Measurements from ENCODE around the gene EDEM3. TPM values are rescaled to one million over a fixed set of nuclear protein-coding genes. Genes with fewer than 3 reads are reported as not detected.
"Not testable (repeated sequence)": the region's sequence is repeated elsewhere in the genome, so short reads cannot be mapped to it uniquely, and the experiment has no call there.

EDEM3 gene
- polyA plus RNA-seq, 12 donors: 20.6 to 42.2 (median 29.3) TPM; not detected in 1

DNA sequence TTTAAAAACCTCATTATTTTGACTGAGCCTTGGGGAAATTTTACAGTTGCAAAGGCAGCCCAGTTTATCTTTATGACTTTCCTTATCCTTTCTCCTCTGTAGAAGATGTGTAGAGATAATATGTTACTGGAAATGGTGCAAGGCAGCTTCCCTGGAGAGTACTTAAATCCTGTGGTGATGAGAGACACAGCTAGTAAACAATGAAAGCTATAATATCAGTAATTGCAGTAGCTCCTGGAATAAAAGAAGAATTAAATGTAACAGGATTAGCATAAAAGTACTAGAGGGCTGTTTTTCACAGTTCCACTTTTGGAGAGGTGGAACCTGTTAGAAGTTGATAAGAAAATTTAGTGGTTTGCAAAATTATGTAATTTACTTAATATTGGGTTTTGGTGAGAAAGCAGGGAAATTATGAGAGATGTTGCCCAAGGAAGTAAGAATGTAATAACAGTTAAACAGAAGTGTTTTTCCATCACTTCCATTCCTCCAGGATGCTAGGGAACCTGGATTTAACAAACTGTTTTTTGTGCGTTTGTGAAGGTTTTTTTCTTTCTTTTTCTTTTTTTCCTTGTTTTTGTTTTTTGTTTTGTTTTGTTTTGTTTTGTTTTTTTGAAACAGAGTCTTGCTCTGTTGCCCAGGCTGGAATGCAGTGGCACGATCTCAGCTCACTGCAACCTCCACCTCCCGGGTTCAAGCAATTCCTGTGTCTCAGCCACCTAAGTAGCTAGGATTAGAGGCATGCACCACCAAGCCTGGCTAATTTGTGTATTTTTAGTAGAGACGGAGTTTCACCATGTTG, 15.7 kb upstream of the EDEM3 start:
- DNase-seq: no peak

- DNase-seq: no peak
Observed at GRCh38 chr1:184769241-184769640, 14.6 kb upstream of the EDEM3 start.

GRCh38 chr1:184768467-184768866, 13.8 kb upstream of the EDEM3 start:
- DNase-seq: no peak

DNA sequence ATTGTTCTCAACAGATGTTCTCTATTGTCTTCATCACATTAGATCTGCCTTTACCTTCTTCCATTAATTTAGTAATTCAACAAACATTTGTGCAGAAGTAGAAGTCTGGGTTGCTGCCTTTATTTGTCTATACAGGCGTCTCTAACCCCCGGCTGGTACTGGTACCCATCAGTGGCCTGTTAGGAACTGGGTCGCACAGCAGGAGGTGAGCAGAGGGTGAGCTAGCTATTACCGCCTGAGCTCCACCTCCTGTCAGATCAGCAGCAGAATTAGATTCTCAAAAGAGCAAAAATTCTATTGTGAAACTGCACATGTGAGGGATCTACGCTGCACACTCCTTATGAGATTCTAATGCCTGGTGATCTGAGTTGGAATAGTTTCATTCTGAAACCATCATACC, 12.9 kb upstream of the EDEM3 start:
- no peak for DNase-seq

GRCh38 chr1:184764483-184764882, 9.8 kb upstream of the EDEM3 start:
- DNase-seq: no peak

GRCh38 chr1:184763520-184763919, 8.9 kb upstream of the EDEM3 start:
- DNase-seq: not testable (repeated sequence)

GRCh38 chr1:184761969-184762485, 7.4 kb upstream of the EDEM3 start:
- DNase-seq: no peak

DNA sequence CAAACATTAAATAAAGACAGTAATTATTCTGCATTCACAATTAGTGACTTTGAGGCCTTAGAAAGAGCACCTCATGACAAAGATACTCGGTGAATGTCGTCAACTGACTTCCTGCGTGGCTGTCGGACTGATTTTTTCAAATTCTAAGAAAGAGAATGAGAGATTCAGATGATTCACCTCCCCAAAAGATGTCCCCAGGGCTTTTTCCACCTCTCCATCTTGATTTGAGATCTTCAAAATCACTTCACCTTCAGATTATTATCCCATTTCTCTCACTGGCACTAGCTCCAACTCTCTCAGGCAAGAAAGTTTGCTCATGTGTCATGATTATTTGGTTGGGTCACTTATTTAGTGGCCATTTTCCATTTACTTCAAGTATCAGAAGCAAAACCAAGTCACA, 5.0 kb upstream of the EDEM3 start:
- no peak for DNase-seq

GRCh38 chr1:184759112-184759511, 4.5 kb upstream of the EDEM3 start:
- no peak for DNase-seq

- no peak for DNase-seq
Observed at GRCh38 chr1:184757891-184758290, 3.2 kb upstream of the EDEM3 start.

DNA sequence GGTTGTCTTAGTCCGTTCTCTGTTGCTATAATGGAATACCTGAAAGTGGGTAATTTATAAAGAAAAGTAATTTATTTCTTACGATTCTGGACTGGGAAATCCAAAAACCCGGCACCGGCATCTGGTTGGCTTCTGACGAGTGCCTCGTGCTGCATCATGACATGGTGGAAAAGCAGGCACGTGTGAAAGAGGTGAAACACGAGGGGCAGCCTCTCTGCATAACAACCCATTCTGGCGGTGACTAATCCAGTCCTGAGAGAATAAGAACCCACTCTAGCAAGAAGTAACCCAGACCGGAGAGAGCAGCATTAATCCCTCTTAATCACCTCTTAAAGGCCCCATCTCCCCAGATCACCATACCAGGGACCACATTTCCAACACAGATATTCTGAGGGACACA, 2.7 kb upstream of the EDEM3 start:
- no peak for DNase-seq

- DNase-seq: no peak
Observed at GRCh38 chr1:184755226-184756065, 788 bp upstream of the EDEM3 start.

GRCh38 chr1:184753608-184754475, 816 bp downstream of the EDEM3 start:
- peak; percentile 44 for DNase-seq

DNA sequence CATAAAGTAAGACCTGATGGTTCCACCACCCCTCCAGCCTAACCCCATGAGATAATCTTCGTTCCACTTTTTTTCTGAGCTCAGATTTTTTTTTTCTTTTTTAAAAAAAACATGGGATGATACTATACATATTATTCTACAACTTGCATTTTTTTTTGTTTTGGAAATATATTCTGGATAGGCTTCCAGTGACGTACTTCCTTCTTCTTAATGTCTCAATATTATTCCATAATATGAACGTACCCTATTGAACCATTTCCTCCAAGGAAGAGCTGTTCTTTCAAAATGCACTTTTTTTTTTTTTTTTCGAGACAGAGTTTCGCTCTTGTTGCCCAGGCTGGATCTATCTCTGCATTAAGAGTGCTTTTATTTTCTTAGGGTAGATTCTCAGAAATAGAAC, 1.5 kb downstream of the EDEM3 start:
- DNase-seq: no peak

- no peak for DNase-seq
Observed at GRCh38 chr1:184752656-184753055, 2.0 kb downstream of the EDEM3 start.

- DNase-seq: no peak
Observed at GRCh38 chr1:184748740-184749139, 5.9 kb downstream of the EDEM3 start.

DNA sequence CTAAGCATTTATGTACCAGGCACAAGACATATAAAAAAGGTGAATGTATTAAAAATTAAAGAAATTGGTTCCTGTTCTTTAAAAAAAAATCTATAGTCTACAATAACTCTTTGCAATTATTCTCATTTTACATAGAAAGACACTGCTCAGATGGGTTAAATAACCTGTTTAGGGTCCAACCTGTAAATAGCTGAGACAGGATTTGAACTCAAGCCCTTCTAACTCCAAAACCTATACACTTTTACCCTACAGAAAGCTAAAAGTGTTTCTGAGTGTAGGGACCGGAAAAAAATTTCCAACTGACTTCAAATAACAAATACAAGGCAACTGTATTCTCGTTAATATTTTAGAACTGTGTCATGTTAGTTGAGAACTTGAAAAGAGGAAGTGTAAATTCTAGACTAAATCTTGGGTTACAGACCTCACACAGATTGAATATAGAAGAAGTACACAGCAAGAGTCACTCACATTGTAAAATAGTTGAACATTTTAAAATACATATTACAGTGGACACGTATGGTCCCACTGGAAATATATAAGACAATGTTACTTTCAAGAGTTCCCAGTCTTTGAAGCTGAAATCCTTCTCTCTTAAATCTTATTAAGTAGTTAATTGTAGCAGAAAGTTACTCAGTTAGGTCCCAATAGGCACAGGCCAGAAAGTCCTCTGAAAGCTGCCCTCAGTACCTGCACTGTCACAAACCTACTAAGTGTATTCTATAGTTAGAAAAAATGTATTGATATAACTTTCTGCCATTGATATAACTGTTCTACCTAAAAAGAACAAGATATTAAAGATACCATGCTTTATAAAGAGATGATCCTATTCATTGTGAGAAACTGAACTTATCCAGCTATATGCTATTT, 7.3 kb downstream of the EDEM3 start:
- no peak for DNase-seq

DNA sequence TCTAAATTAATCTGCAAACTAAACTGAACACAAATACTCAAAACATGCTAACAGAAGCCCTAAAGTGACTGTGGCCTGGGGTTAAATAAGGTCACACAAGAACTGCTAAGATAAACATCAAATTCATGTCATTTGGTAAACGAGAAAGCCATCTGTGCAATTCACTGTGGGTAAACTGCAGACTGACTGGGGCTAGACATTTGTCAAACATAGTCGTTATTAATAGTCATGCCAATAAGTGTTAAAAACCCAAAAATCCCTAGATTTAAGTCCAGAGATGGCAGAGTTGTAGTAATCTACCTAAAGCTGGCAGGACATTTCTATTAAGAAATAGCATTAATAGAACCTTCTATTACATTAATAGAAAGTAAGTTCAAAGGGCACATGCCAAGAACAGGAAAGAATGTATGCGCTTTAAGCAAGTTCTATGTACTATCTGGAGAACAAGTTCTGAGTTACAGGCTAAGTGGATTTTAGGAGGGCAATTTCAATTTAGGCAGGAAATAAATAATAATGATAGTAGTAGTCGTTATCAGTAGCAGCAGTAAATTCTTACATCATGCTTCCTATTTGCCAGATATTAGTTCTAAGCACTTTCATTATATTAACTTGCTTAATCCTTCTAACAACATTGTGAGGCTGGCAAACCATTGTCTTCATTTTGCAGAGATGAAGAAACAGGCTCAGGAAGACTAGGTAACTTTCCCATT, 8.6 kb downstream of the EDEM3 start:
- no peak for DNase-seq

- DNase-seq: no peak
Observed at GRCh38 chr1:184745110-184745509, 9.5 kb downstream of the EDEM3 start.

DNA sequence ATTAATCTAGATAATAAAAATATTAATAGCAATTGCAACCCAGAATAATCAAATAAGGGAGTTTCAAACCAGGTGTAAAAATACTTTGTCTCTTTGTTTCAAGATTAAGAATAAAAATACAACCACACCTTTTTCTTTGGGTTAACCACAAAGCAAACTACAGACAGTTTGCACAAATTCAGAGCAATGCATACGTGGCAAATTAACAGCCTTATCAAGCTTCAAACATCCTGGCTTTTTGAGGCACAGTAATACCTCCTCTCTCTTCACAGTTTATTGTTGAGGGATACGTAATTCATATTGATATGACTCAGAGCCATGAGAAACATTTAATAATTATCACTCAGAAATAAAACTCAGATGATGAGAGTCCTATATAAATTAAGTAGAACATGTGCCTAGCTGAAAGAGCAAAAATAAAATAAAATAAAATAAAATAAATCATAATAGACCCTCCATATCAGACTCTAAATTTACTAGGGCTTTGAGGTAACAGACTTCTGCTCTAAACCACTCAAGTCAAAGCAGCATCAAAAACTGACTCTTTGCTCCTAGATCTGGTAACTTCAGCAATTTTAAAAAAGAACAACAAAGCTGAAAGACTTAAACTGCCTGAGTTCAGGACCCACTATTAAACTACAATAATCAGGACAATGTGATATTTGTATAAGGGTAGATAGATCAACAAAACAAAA, 11.4 kb downstream of the EDEM3 start:
- no peak for DNase-seq

Measured in muscle of arm (tissue), 12 donors.